MCF 10A (cell line): ENCODE data around the gene PRKCQ. TPM values are rescaled to one million over a fixed set of nuclear protein-coding genes. Genes with fewer than 3 reads are reported as not detected.
A peak's percentile ranks its signal among the peaks of the same experiment; 100 is the strongest.

Experiments
- BruUV-seq: library from RNA; stranded (reverse); fragments of 400-500 nt; replicated peaks from 2 replicates; lab custom pipeline; 2021; lab: Mats Ljungman, UMichigan
- CTCF ChIA-PET: fragments of 300-600 bp; sonication (Branson Sonifier 250); formaldehyde crosslinking; extraction: SDS; loops from one replicate; lab custom pipeline; 2021; ENCODE audit warnings: antibody characterized with exemption, inconsistent platforms; lab: Yijun Ruan, JAX
- POLR2A ChIA-PET: fragments of 300-600, 350-650 bp; sonication (Branson Sonifier 250); formaldehyde crosslinking; extraction: SDS; loops from one replicate; lab custom pipeline; 2020; ENCODE audit warnings: antibody characterized with exemption, inconsistent platforms; lab: Yijun Ruan, JAX
- DNase-seq: peaks from one replicate; pipeline ENCODE4 v3.0.0-alpha.2; 2018; ENCODE audit not compliant: unreplicated experiment
- H3K27ac Mint-ChIP-seq: one replicate; pipeline ENCODE4 v1.8.0; 2022; ENCODE audit warnings: mild to moderate bottlenecking, low read depth, mixed read lengths; ENCODE audit not compliant: unreplicated experiment
- H3K27me3 Mint-ChIP-seq: one replicate; pipeline ENCODE4 v1.8.0; 2022; ENCODE audit warnings: mixed read lengths; ENCODE audit not compliant: insufficient read depth, unreplicated experiment
- H3K36me3 Mint-ChIP-seq: one replicate; pipeline ENCODE4 v1.8.0; 2022; ENCODE audit warnings: mild to moderate bottlenecking, moderate library complexity, mixed read lengths; ENCODE audit not compliant: insufficient read depth, unreplicated experiment
- H3K4me1 Mint-ChIP-seq: one replicate; pipeline ENCODE4 v1.8.0; 2022; ENCODE audit warnings: mixed read lengths; ENCODE audit not compliant: insufficient read depth, unreplicated experiment
- H3K4me3 Mint-ChIP-seq: one replicate; pipeline ENCODE4 v1.8.0; 2022; ENCODE audit warnings: mild to moderate bottlenecking, moderate library complexity, mixed read lengths; ENCODE audit not compliant: unreplicated experiment
- H3K9me3 Mint-ChIP-seq: one replicate; pipeline ENCODE4 v1.8.0; 2022; ENCODE audit warnings: mixed read lengths; ENCODE audit not compliant: unreplicated experiment
- CTCF ChIP-seq: fragments of 200-600 bp; IDR thresholded peaks from one replicate; pipeline ENCODE4 v1.8.0; 2022; ENCODE audit warnings: antibody characterized with exemption, mild to moderate bottlenecking; ENCODE audit not compliant: unreplicated experiment
- intact Hi-C: fragments of 100-400 bp; cut with micrococcal nuclease; formaldehyde crosslinking; loops from 2 replicates; pipeline ENCODE4 v1.14.1; 2022
- total RNA-seq: library from RNA; stranded (reverse); gene quantifications from 2 replicates; pipeline ENCODE4 v1.2.3, GENCODE V29; 2022

Gene PRKCQ
- total RNA-seq, 1 experiment from 2014 or later = 0.44 TPM

DNA sequence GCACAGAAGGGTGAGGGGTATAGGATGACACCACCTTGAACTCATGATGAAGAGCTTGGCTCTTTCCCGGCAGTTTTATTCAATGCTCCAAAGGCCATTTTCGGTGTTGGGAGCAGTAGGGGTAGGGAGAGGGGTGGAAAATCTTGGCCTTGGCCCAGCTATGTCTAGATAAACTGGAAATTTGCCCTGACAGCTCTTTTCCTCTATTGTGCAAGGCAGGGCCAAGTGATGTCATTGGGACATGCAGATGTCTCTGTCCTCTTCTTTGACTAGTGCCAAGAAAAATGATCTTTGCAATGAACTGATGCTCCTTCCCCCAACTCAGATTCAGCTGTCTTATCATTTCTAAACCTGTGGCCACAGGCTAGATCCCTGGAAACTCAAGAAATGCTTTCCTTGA, 27.7 kb upstream of the PRKCQ start:
- H3K9me3 Mint-ChIP-seq = no peaks in the 10 kb centered on the region
- H3K4me1 Mint-ChIP-seq = peaks cover 33% of the 10 kb centered on the region
- H3K4me3 Mint-ChIP-seq = no peak overlapping the region
- no peak for TF ChIP-seq CTCF
- ChIA-PET POLR2A (interaction anchor here (0.6 to 1.2 kb wide), 2 partner anchors 21 to 840 kb away, joined by 3 to 4 read pairs; no protein-coding TSS in a partner anchor), CTCF (interaction anchor here (0.6 to 1.1 kb wide), 3 partner anchors 27 to 163 kb away, joined by 3 to 4 read pairs (median 3); no protein-coding TSS in a partner anchor)
- peak; percentile 48 for DNase-seq
- H3K36me3 Mint-ChIP-seq = no peaks in the 10 kb centered on the region
- H3K27ac Mint-ChIP-seq = no peak overlapping the region
- intact Hi-C loops = no loop called here
- no TSS peak for BruUV-seq
- H3K27me3 Mint-ChIP-seq = peaks cover 27% of the 10 kb centered on the region

DNA sequence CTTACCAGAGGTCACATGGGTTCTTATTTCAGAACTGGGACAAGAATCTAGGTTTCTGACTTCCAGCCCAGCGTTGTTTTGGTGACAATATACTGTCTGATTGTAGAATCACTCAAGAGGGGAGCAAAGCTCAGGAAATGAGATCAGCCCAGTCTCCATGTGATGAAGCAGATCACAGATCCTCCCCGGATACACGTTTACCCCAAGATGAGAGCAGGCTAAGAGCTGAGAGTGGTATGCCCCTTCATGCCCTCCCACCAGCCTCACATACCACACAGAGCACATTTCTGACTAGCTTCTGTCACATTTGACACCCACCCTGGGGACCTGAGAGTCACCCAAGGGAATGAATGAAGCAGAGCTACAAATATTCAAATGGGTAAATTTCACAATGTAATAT, 27.1 kb upstream of the PRKCQ start:
- no peak for DNase-seq
- Mint-ChIP-seq H3K9me3 (no peaks in the 10 kb centered on the region), H3K27me3 (peaks cover 27% of the 10 kb centered on the region), H3K4me3 (no peak overlapping the region), H3K27ac (no peak overlapping the region), H3K36me3 (no peaks in the 10 kb centered on the region), H3K4me1 (peaks cover 33% of the 10 kb centered on the region)
- ChIA-PET CTCF (interaction anchor here (1.0 to 1.1 kb wide), 2 partner anchors 27 to 61 kb away, joined by 3 to 4 read pairs; no protein-coding TSS in a partner anchor), POLR2A (interaction anchor here (0.6 to 1.2 kb wide), 2 partner anchors 21 to 841 kb away, joined by 3 to 4 read pairs; no protein-coding TSS in a partner anchor)
- no TSS peak for BruUV-seq
- intact Hi-C loops = no loop called here
- no peak for TF ChIP-seq CTCF

DNA sequence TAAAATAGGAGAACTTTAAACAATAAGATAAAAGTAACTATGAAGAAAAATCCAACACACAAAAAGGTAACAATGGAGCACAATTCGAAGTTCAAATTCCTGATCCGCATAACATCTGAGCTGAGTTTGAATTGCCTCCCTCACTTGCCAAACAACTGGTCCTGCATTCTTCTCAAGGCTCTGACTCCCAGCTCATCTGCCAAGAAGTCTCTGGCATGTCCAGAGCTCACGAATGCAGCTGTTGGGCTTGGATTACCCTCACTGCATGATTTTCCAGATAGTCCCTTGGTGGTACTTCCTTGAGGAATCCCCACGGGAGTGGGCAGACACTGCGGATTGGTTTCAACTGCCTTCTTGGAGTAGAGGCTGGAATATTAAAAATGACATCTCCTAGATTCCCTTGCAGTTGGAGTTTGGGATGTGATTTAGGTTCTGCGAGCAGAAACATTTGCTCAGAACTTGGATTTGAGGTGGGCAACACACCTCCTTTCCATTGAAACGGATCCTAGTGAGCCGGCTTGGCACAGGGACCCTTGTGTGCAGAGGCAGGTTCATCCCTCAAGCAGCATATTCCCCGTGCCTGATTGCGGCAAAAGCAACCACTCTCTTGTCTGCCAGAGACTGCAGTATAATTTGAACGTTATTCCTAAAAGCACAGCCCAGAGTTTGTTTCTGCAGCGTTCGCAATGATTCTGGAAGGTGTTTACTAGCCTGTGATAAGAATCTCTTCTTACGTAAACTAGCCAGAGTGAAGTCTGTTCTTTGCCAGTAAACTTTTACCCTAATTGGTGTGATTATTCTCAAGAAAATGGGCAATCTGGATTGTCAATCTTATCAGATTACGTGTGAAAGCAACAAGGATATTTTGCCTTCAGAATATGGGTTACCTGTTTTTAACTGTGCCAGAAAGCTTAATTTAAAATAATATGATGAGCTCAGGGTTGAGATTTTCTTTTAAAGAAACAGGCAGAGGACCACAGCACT, 23.4 kb upstream of the PRKCQ start:
- no peaks in the 10 kb centered on the region for H3K9me3 Mint-ChIP-seq
- no peak overlapping the region for H3K27ac Mint-ChIP-seq
- CTCF ChIA-PET = interaction anchor here (0.6 kb wide), 2 partner anchors 172 to 814 kb away, joined by 3 read pairs; no protein-coding TSS in a partner anchor
- no peak for TF ChIP-seq CTCF
- peaks cover 5% of the 10 kb centered on the region for H3K36me3 Mint-ChIP-seq
- POLR2A ChIA-PET = interaction anchor here (1.6 kb wide), 1 partner anchor 10 kb away, joined by 4 read pairs; no protein-coding TSS in a partner anchor
- no TSS peak for BruUV-seq
- DNase-seq = no peak
- intact Hi-C loops = no loop called here
- H3K27me3 Mint-ChIP-seq = peaks cover 27% of the 10 kb centered on the region
- peaks cover 12% of the 10 kb centered on the region for H3K4me1 Mint-ChIP-seq
- H3K4me3 Mint-ChIP-seq = no peak overlapping the region

DNA sequence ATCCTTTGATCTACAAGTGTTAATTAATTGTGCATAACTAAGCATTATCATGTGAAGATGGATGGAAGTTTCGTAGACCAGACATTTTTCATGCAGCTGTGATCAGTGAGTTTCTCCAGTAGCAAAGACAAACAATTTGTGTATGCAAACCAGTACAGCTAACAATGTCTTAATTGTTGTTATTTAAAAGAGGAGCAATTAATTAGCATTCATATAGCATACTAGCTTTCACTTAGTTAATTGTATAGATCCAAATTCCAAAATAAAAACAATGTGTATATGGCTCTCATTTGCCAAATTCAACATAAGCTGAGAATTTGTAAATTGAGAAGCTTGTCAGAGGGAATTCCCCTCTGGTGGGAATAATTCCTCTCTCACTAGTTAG, 22.6 kb upstream of the PRKCQ start:
- no TSS peak for BruUV-seq

More for the DNA sequence above, 22.6 kb upstream of the PRKCQ start:
- peaks cover 27% of the 10 kb centered on the region for H3K27me3 Mint-ChIP-seq
- no peak overlapping the region for H3K4me3 Mint-ChIP-seq
- H3K27ac Mint-ChIP-seq = no peak overlapping the region
- H3K9me3 Mint-ChIP-seq = no peaks in the 10 kb centered on the region
- H3K36me3 Mint-ChIP-seq = peaks cover 5% of the 10 kb centered on the region
- ChIA-PET POLR2A (interaction anchor here (1.6 kb wide), 1 partner anchor 10 kb away, joined by 4 read pairs; no protein-coding TSS in a partner anchor), CTCF (interaction anchor here (0.6 kb wide), 1 partner anchor 173 kb away, joined by 3 read pairs; no protein-coding TSS in a partner anchor)
- peaks cover 5% of the 10 kb centered on the region for H3K4me1 Mint-ChIP-seq
- intact Hi-C loops = no loop called here
- no peak for DNase-seq
- no peak for TF ChIP-seq CTCF
